ENCODE results near the gene RBM19. TPM values are rescaled to one million over a fixed set of nuclear protein-coding genes. Genes with fewer than 3 reads are reported as not detected.
"Not testable (repeated sequence)": the region's sequence is repeated elsewhere in the genome, so short reads cannot be mapped to it uniquely, and the experiment has no call there.

The RBM19 gene
- total RNA-seq, 2 experiments from 2014 or later = 41.7 to 42.6 TPM

GRCh38 chr12:113826805-113827538, 139.2 kb downstream of the RBM19 start:
- ATAC-seq (ENCODE audit: low read depth) (no peak), DNase-seq (no peak)
- H3K36me3 Mint-ChIP-seq = no peaks in the 10 kb centered on the region
- no peak overlapping the region for H3K4me3 Mint-ChIP-seq
- no peak overlapping the region for H3K27ac Mint-ChIP-seq
- POLR2A ChIA-PET = no interaction called here
- no peaks in the 10 kb centered on the region for H3K4me1 Mint-ChIP-seq
- H3K9me3 Mint-ChIP-seq = no peaks in the 10 kb centered on the region
- H3K27me3 Mint-ChIP-seq = no peaks in the 10 kb centered on the region

GRCh38 chr12:113825705-113826104, 140.4 kb downstream of the RBM19 start:
- H3K4me3 Mint-ChIP-seq = no peak overlapping the region
- no peaks in the 10 kb centered on the region for H3K27me3 Mint-ChIP-seq
- no peaks in the 10 kb centered on the region for H3K4me1 Mint-ChIP-seq
- no peak for DNase-seq
- H3K9me3 Mint-ChIP-seq = no peaks in the 10 kb centered on the region
- POLR2A ChIA-PET = no interaction called here
- ATAC-seq (ENCODE audit: low read depth) = no peak
- H3K27ac Mint-ChIP-seq = no peak overlapping the region
- H3K36me3 Mint-ChIP-seq = no peaks in the 10 kb centered on the region

GRCh38 chr12:113823816-113824215, 142.3 kb downstream of the RBM19 start:
- no peak overlapping the region for H3K27ac Mint-ChIP-seq

DNA sequence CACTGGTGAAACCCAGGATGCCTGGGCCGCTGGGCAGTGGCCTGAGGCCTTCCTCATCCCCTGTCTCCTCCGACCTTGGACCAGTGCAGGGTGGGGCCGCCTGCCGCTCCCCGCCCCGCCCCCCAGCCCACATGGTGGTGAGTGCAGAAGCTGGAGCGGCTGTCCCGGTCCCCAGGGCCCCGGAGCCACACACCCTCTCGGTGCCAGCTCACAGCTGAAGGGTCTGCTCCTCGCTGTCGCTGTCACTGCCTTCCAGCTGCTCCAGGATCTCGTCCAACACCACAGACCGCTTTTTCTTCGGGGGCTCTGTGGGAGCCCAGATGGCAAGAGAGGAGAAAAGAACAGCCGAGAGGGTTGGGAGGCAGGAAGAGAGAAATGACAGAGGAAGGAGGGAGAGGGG, 143.1 kb downstream of the RBM19 start:
- DNase-seq (no peak), ATAC-seq (ENCODE audit: low read depth) (no peak)
- H3K36me3 Mint-ChIP-seq = no peaks in the 10 kb centered on the region
- H3K27ac Mint-ChIP-seq = no peak overlapping the region
- no peak overlapping the region for H3K4me3 Mint-ChIP-seq
- H3K27me3 Mint-ChIP-seq = no peaks in the 10 kb centered on the region
- POLR2A ChIA-PET = no interaction called here
- H3K4me1 Mint-ChIP-seq = no peaks in the 10 kb centered on the region
- no peaks in the 10 kb centered on the region for H3K9me3 Mint-ChIP-seq

More at GRCh38 chr12:113823816-113824215, 142.3 kb downstream of the RBM19 start:
- POLR2A ChIA-PET = no interaction called here
- Mint-ChIP-seq H3K4me3 (no peak overlapping the region), H3K4me1 (no peaks in the 10 kb centered on the region), H3K36me3 (no peaks in the 10 kb centered on the region), H3K27me3 (no peaks in the 10 kb centered on the region), H3K9me3 (no peaks in the 10 kb centered on the region)
- ATAC-seq (ENCODE audit: low read depth) (no peak), DNase-seq (no peak)

- POLR2A ChIA-PET = no interaction called here
- Mint-ChIP-seq H3K4me3 (no peak overlapping the region), H3K27me3 (no peaks in the 10 kb centered on the region), H3K27ac (no peak overlapping the region), H3K36me3 (no peaks in the 10 kb centered on the region), H3K4me1 (no peaks in the 10 kb centered on the region), H3K9me3 (no peaks in the 10 kb centered on the region)
- ATAC-seq (ENCODE audit: low read depth) (no peak), DNase-seq (no peak)
These were observed 145.3 kb downstream of the RBM19 start for GRCh38 chr12:113820842-113821241.

DNA sequence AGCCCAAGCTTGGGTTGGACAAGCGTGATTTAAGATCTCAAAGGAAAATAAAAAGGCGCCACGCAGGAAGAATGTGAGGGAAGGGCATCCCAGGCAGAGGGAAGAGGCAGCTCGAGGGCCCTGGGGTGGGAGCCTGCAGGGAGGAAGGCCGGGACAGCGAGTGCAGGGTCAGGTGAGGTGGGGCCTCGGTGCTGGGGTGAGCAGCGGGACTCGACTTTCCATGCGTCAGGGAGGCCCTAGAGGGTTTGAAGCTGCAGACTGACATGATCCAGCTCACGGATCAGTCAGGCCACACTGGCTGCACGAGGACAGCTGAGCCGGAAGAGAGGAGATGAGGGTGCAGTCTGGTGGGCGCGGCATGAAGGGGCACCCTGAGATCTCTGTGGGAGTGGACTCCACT, 145.8 kb downstream of the RBM19 start:
- no peaks in the 10 kb centered on the region for H3K9me3 Mint-ChIP-seq
- POLR2A ChIA-PET = no interaction called here
- H3K4me3 Mint-ChIP-seq = no peak overlapping the region
- no peaks in the 10 kb centered on the region for H3K36me3 Mint-ChIP-seq
- no peaks in the 10 kb centered on the region for H3K4me1 Mint-ChIP-seq
- H3K27ac Mint-ChIP-seq = no peak overlapping the region
- no peaks in the 10 kb centered on the region for H3K27me3 Mint-ChIP-seq
- DNase-seq = no peak
- no peak for ATAC-seq (ENCODE audit: low read depth)

GRCh38 chr12:113819495-113819894, 146.6 kb downstream of the RBM19 start:
- ATAC-seq (ENCODE audit: low read depth) (no peak), DNase-seq (no peak)
- no peak overlapping the region for H3K4me3 Mint-ChIP-seq
- H3K4me1 Mint-ChIP-seq = no peaks in the 10 kb centered on the region
- no peak overlapping the region for H3K27ac Mint-ChIP-seq
- H3K36me3 Mint-ChIP-seq = no peaks in the 10 kb centered on the region
- POLR2A ChIA-PET = no interaction called here
- no peaks in the 10 kb centered on the region for H3K9me3 Mint-ChIP-seq
- H3K27me3 Mint-ChIP-seq = no peaks in the 10 kb centered on the region

DNA sequence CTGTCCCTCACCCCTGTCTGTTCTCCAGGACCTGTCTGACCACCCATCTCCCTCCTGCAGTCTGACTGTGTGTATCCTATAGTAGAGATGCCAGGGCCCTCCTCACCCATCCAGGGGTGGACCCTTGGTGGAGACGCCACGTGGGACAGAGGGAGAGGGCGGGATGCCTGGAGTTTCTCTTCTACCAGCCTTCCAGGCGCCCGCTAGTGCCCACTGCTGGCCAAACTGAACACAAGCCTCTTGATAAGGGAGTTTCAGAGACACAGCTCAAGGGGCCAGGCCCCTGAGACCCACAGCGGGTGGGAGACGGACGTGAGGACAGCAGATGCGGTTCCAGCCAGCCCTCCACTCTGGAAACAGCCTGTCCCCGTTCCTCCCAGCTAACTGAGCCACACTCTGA, 147.3 kb downstream of the RBM19 start:
- Mint-ChIP-seq H3K4me1 (no peaks in the 10 kb centered on the region), H3K4me3 (no peak overlapping the region), H3K9me3 (no peaks in the 10 kb centered on the region), H3K27ac (no peak overlapping the region), H3K36me3 (no peaks in the 10 kb centered on the region), H3K27me3 (no peaks in the 10 kb centered on the region)
- ATAC-seq (ENCODE audit: low read depth) = no peak
- POLR2A ChIA-PET = no interaction called here
- DNase-seq = no peak

- Mint-ChIP-seq H3K27ac (no peak overlapping the region), H3K9me3 (no peaks in the 10 kb centered on the region), H3K4me3 (no peak overlapping the region), H3K27me3 (no peaks in the 10 kb centered on the region), H3K4me1 (no peaks in the 10 kb centered on the region), H3K36me3 (no peaks in the 10 kb centered on the region)
- POLR2A ChIA-PET = no interaction called here
- no peak for ATAC-seq (ENCODE audit: low read depth)
- no peak for DNase-seq
These were observed 147.8 kb downstream of the RBM19 start for GRCh38 chr12:113818283-113818682.

DNA sequence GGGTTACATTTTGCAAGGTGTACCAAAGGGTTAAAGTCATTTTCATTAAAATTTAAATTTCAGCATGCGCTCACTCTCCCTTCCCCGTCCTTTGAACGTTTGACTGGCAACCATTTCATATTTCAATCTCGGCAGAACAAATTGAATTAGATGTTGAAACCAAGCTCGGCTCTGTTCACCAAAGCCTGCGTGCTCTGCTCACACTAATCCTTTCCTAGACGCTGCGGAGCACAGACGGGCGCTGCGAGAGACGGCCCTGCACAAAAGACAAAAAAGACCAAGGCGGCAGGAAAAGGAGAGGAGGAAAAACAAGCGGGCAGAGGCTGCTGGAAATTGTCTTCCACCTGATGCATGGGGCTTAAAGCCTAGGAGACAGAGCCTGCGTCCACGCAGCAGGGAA, 149.3 kb downstream of the RBM19 start:
- DNase-seq = no peak
- Mint-ChIP-seq H3K27ac (no peak overlapping the region), H3K4me3 (no peak overlapping the region), H3K9me3 (no peaks in the 10 kb centered on the region), H3K36me3 (no peaks in the 10 kb centered on the region), H3K27me3 (no peaks in the 10 kb centered on the region), H3K4me1 (no peaks in the 10 kb centered on the region)
- ATAC-seq (ENCODE audit: low read depth) = no peak
- POLR2A ChIA-PET = no interaction called here

- POLR2A ChIA-PET = no interaction called here
- no peaks in the 10 kb centered on the region for H3K4me1 Mint-ChIP-seq
- peaks cover 3% of the 10 kb centered on the region for H3K36me3 Mint-ChIP-seq
- H3K4me3 Mint-ChIP-seq = no peak overlapping the region
- H3K27ac Mint-ChIP-seq = no peak overlapping the region
- no peak for DNase-seq
- no peak for ATAC-seq (ENCODE audit: low read depth)
- H3K9me3 Mint-ChIP-seq = no peaks in the 10 kb centered on the region
- H3K27me3 Mint-ChIP-seq = no peaks in the 10 kb centered on the region
These were observed 151.1 kb downstream of the RBM19 start for GRCh38 chr12:113815031-113815430.

GRCh38 chr12:113813229-113813541, 152.9 kb downstream of the RBM19 start:
- Mint-ChIP-seq H3K27me3 (no peaks in the 10 kb centered on the region), H3K36me3 (peaks cover 5% of the 10 kb centered on the region), H3K27ac (no peak overlapping the region), H3K4me3 (no peak overlapping the region), H3K4me1 (no peaks in the 10 kb centered on the region), H3K9me3 (no peaks in the 10 kb centered on the region)
- POLR2A ChIA-PET = no interaction called here
- DNase-seq (no peak), ATAC-seq (ENCODE audit: low read depth) (no peak)

DNA sequence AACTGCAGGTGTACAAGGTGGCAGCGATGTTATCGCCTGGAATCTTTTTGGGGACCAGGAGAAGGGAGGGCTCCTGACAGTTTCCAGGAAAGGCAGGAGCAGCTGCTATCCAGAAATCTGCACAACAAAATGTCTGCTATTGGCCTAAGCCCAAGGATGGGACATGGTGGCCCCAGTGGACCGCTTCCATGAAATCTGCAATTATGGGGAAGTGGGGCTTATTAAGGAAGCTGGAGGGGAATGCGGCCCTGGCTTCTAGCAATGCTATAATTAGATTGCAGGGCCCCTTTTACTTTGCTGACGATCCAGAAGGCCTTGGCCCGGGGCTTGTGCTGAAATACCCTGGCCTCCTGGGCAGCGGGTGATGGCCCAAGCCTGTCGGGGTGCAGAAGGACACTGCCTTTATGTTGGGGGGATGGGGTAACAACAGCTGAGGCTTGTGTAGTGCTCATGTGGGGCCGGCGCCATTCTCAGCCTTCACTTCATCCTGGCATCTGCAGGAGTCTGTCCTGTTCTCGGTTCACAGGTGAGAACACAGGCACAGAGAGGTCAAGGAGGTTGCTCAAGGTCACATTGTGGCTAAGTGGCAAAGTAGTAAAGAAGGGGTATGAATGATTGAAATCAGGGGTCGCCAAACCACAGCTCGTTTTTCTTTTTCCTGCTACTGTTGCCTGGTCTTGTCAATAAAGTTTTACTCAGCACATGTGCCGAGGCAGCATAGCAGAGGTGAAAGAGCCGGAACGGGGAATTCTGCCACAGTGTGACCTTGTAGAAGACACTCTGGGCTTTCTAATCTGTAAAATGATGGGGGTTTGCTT, 153.5 kb downstream of the RBM19 start:
- Mint-ChIP-seq H3K27me3 (no peaks in the 10 kb centered on the region), H3K4me3 (no peak overlapping the region), H3K4me1 (no peaks in the 10 kb centered on the region), H3K9me3 (no peaks in the 10 kb centered on the region), H3K36me3 (peaks cover 9% of the 10 kb centered on the region), H3K27ac (no peak overlapping the region)
- POLR2A ChIA-PET = no interaction called here
- ATAC-seq (ENCODE audit: low read depth) (no peak), DNase-seq (no peak)

GRCh38 chr12:113809462-113810220, 156.5 kb downstream of the RBM19 start:
- DNase-seq; POLR2A ChIA-PET; H3K4me1 Mint-ChIP-seq; ATAC-seq (ENCODE audit: low read depth); H3K27me3 Mint-ChIP-seq; H3K4me3 Mint-ChIP-seq; H3K9me3 Mint-ChIP-seq; H3K27ac Mint-ChIP-seq; H3K36me3 Mint-ChIP-seq: not testable (repeated sequence)
